ENCODE results near the gene KERA.

The KERA gene

GRCh38 chr12:91023326-91024004 is 34.4 kb downstream of the KERA start (continued):
- no peak for TF ChIP-seq REST (tag by site-specific recombination; IDR thresholded peaks at IDR 0.05)

- TF ChIP-seq ZNF2 (tag by site-specific recombination; IDR thresholded peaks at IDR 0.05) (no peak), SCRT2 (tag by site-specific recombination; IDR thresholded peaks at IDR 0.05) (no peak)
- H3K27ac ChIP-seq (ENCODE audit: extremely low read depth, low read depth, low read length) = no peak overlapping the region
- ChIA-PET CTCF (interaction anchor here (0.6 to 0.7 kb wide), 2 partner anchors 24 to 88 kb away, joined by 3 to 5 read pairs; no protein-coding TSS in a partner anchor), POLR2A (no interaction called here)
- no peaks in the 10 kb centered on the region for H3K9me3 ChIP-seq (ENCODE audit: control insufficient read depth, insufficient read depth, low read depth, low read length)
- no peaks in the 10 kb centered on the region for H3K4me1 ChIP-seq (ENCODE audit: control insufficient read depth, insufficient read depth, low read length)
- no peaks in the 10 kb centered on the region for H3K36me3 ChIP-seq (ENCODE audit: control insufficient read depth in 2 of 2, insufficient read depth in 1 of 2, low read length in 2 of 2)
- H3K4me3 ChIP-seq (ENCODE audit: low read depth, low read length) = no peak overlapping the region
Observed at GRCh38 chr12:91021076-91021475, 36.7 kb downstream of the KERA start.

GRCh38 chr12:91019455-91019854 is 38.4 kb downstream of the KERA start:
- Histone ChIP-seq H3K4me3 (ENCODE audit: low read depth, low read length) (no peak overlapping the region), H3K36me3 (ENCODE audit: control insufficient read depth in 2 of 2, insufficient read depth in 1 of 2, low read length in 2 of 2) (no peaks in the 10 kb centered on the region), H3K4me1 (ENCODE audit: control insufficient read depth, insufficient read depth, low read length) (no peaks in the 10 kb centered on the region), H3K27ac (ENCODE audit: extremely low read depth, low read depth, low read length) (no peak overlapping the region), H3K9me3 (ENCODE audit: control insufficient read depth, insufficient read depth, low read depth, low read length) (no peaks in the 10 kb centered on the region)
- no peak for TF ChIP-seq ZNF221 (tag by site-specific recombination; IDR thresholded peaks at IDR 0.05; ENCODE audit: borderline replicate concordance)
- TF ChIP-seq ZBTB21 (tag by site-specific recombination; IDR thresholded peaks at IDR 0.05) = no peak
- TF ChIP-seq ZNF571 (tag by site-specific recombination; IDR thresholded peaks at IDR 0.05) = no peak
- TF ChIP-seq RBAK (tag by site-specific recombination; IDR thresholded peaks at IDR 0.05) = no peak
- TF ChIP-seq ZSCAN23 (tag by site-specific recombination; IDR thresholded peaks at IDR 0.05) = no peak
- TF ChIP-seq ZNF837 (tag by site-specific recombination; IDR thresholded peaks at IDR 0.05) = no peak
- no peak for TF ChIP-seq ZNF768 (tag by site-specific recombination; IDR thresholded peaks at IDR 0.05)
- no peak for TF ChIP-seq ZNF211 (tag by site-specific recombination; IDR thresholded peaks at IDR 0.05; ENCODE audit: low read depth)
- TF ChIP-seq ZNF558 (tag by site-specific recombination; IDR thresholded peaks at IDR 0.05) = no peak
- no peak for TF ChIP-seq ZNF16 (tag by site-specific recombination; IDR thresholded peaks at IDR 0.05; ENCODE audit: low read depth)
- no peak for TF ChIP-seq GLIS2 (tag by site-specific recombination; IDR thresholded peaks at IDR 0.05)
- no peak for TF ChIP-seq ZNF155 (tag by site-specific recombination; IDR thresholded peaks at IDR 0.05)
- no peak for TF ChIP-seq YY1 (tag by site-specific recombination; IDR thresholded peaks at IDR 0.05)
- TF ChIP-seq ZNF610 (tag by site-specific recombination; IDR thresholded peaks at IDR 0.05; ENCODE audit: borderline replicate concordance) = no peak
- no peak for TF ChIP-seq ZBTB44 (tag by site-specific recombination; IDR thresholded peaks at IDR 0.05)
- TF ChIP-seq ZNF292 (tag by site-specific recombination; IDR thresholded peaks at IDR 0.05; ENCODE audit: borderline replicate concordance, low read depth) = no peak
- no peak for TF ChIP-seq ZNF132 (tag by site-specific recombination; IDR thresholded peaks at IDR 0.05; ENCODE audit: borderline replicate concordance)
- POLR2A ChIA-PET = no interaction called here
- CTCF ChIA-PET = interaction anchor here (0.6 kb wide), 1 partner anchor 306 kb away, joined by 4 read pairs; no protein-coding TSS in a partner anchor

Data from HEK293 (cell line).